H1 (cell line): ENCODE data around the gene GET3. TPM values are rescaled to one million over a fixed set of nuclear protein-coding genes. Genes with fewer than 3 reads are reported as not detected.

Experiments used
- CTCF ChIA-PET: fragments of 300-600 bp; sonication (Branson Sonifier 250); formaldehyde crosslinking; loops from one replicate; lab custom pipeline; 2021; ENCODE audit not compliant: partially characterized antibody; lab: Charles Lee
- POLR2A ChIA-PET: fragments of 300-600 bp; sonication (Branson Sonifier 250); formaldehyde crosslinking; loops from one replicate; lab custom pipeline; 2021; ENCODE audit warnings: inconsistent platforms; ENCODE audit not compliant: partially characterized antibody; lab: Charles Lee
- DNase-seq, 2 experiments: peaks; one replicate each; pipeline versions ENCODE4 v3.0.0 to v3.0.0-alpha.2; 2010 to 2022; ENCODE audit warnings: low spot score in 2 of 2, low read depth in 1 of 2, mixed read lengths in 1 of 2
- FAIRE-seq: peaks from 2 replicates; lab custom pipeline; 2011; peaks lifted over from hg19 to GRCh38; lab: Jason Lieb, UNC
- H2AFZ ChIP-seq: 2 replicates; pipeline ENCODE4 v1.8.1; 2012; ENCODE audit warnings: low read length, inconsistent platforms
- H2AK5ac ChIP-seq: 2 replicates; pipeline ENCODE4 v1.6.1; 2013; ENCODE audit warnings: low read depth, low read length
- H2BK120ac ChIP-seq: replicated peaks from 2 replicates; pipeline ENCODE3; 2013; ENCODE audit warnings: low read depth, low read length, inconsistent platforms
- H2BK12ac ChIP-seq: 2 replicates; pipeline ENCODE4 v1.6.1; 2013; ENCODE audit warnings: low read depth, low read length
- H2BK15ac ChIP-seq: 2 replicates; pipeline ENCODE4 v1.6.1; 2013; ENCODE audit warnings: low read length
- H2BK20ac ChIP-seq: 2 replicates; pipeline ENCODE4 v1.6.1; 2013; ENCODE audit warnings: low read length
- H2BK5ac ChIP-seq: 2 replicates; pipeline ENCODE4 v1.6.1; 2013; ENCODE audit warnings: low read depth, low read length
- H3K14ac ChIP-seq: 2 replicates; pipeline ENCODE4 v1.6.1; 2013; ENCODE audit warnings: inconsistent platforms; ENCODE audit not compliant: insufficient read length
- H3K18ac ChIP-seq: 2 replicates; pipeline ENCODE4 v1.6.1; 2013; ENCODE audit warnings: low read length; ENCODE audit errors: extremely low read depth
- H3K23ac ChIP-seq: 2 replicates; pipeline ENCODE4 v1.6.1; 2013; ENCODE audit warnings: inconsistent platforms; ENCODE audit not compliant: insufficient read length
- H3K23me2 ChIP-seq: 2 replicates; pipeline ENCODE4 v1.6.1; 2013; ENCODE audit warnings: low read depth, low read length
- H3K27ac ChIP-seq: 2 replicates; pipeline ENCODE4 v1.6.1; 2011; ENCODE audit warnings: low read depth, low read length, inconsistent platforms
- H3K27me3 ChIP-seq, 4 experiments: replicated peaks in 1 of 4; 1 replicate in 1 of 4; 2 replicates in 3 of 4; pipeline versions ENCODE4 v1.6.1 to v1.8.1; 2011 to 2013; ENCODE audit warnings: low read length in 3 of 4, mild to moderate bottlenecking in 3 of 4, inconsistent platforms in 2 of 4, mixed read lengths in 2 of 4, moderate library complexity in 1 of 4; ENCODE audit not compliant: control insufficient read depth in 3 of 4, insufficient read depth in 3 of 4; ENCODE audit errors: extremely low read depth in 1 of 4
- H3K36me3 ChIP-seq, 4 experiments: 2 replicates each; pipeline versions ENCODE4 v1.6.1 to v1.8.1; 2011 to 2013; ENCODE audit warnings: mild to moderate bottlenecking in 4 of 4, low read length in 3 of 4, moderate library complexity in 2 of 4, control low read depth in 1 of 4, inconsistent platforms in 1 of 4; ENCODE audit not compliant: insufficient read depth in 4 of 4, control insufficient read depth in 2 of 4
- H3K4ac ChIP-seq: replicated peaks from 2 replicates; pipeline ENCODE3; 2013; ENCODE audit warnings: low read length, low read depth, mixed read lengths, inconsistent platforms; ENCODE audit not compliant: insufficient read length
- H3K4me1 ChIP-seq, 4 experiments: replicated peaks in 1 of 4; 1 replicate in 1 of 4; 2 replicates in 3 of 4; pipeline versions ENCODE4 v1.6.1 to v1.8.1; 2011 to 2013; ENCODE audit warnings: low read length in 3 of 4, inconsistent platforms in 2 of 4, mixed read lengths in 1 of 4; ENCODE audit not compliant: insufficient read depth in 4 of 4, control insufficient read depth in 3 of 4
- H3K4me2 ChIP-seq, 2 experiments: 2 replicates each; pipeline versions ENCODE4 v1.6.1 to v1.8.1; 2011 to 2013; ENCODE audit warnings: low read depth in 2 of 2, low read length in 2 of 2, control low read depth in 1 of 2, inconsistent platforms in 1 of 2, mild to moderate bottlenecking in 1 of 2; ENCODE audit not compliant: insufficient read depth in 1 of 2
- H3K4me3 ChIP-seq, 4 experiments: fragments of 200-600, 300-600 bp in 1 of 4; sonication (generic), shearing (Covaris generic), sonication (Bioruptor Twin) in 1 of 4; 2 replicates each; pipeline versions ENCODE4 v1.5.1 to v1.8.1; 2011 to 2016; ENCODE audit warnings: low read length in 4 of 4, low read depth in 3 of 4, control low read depth in 2 of 4, inconsistent platforms in 2 of 4, mild to moderate bottlenecking in 2 of 4, mixed read lengths in 1 of 4, moderate library complexity in 1 of 4; ENCODE audit not compliant: insufficient read depth in 2 of 4; ENCODE audit errors: extremely low read depth in 1 of 4
- H3K56ac ChIP-seq: replicated peaks from 2 replicates; pipeline ENCODE3; 2013; ENCODE audit warnings: low read depth, mild to moderate bottlenecking, mixed read lengths, low read length, inconsistent platforms; ENCODE audit not compliant: insufficient read length
- H3K79me1 ChIP-seq: 2 replicates; pipeline ENCODE4 v1.6.1; 2013; ENCODE audit warnings: low read depth, low read length, control low read depth
- H3K79me2 ChIP-seq, 2 experiments: 2 replicates each; pipeline versions ENCODE4 v1.6.1 to v1.8.1; 2012 to 2013; ENCODE audit warnings: low read length in 2 of 2, mild to moderate bottlenecking in 2 of 2, inconsistent platforms in 1 of 2; ENCODE audit not compliant: insufficient read depth in 2 of 2, control insufficient read depth in 1 of 2
- H3K9ac ChIP-seq, 4 experiments: replicated peaks in 1 of 4; 1 replicate in 1 of 4; 2 replicates in 3 of 4; pipeline versions ENCODE4 v1.6.1 to v1.8.1; 2011 to 2013; ENCODE audit warnings: low read depth in 3 of 4, low read length in 3 of 4, control low read depth in 2 of 4, mild to moderate bottlenecking in 2 of 4, moderate library complexity in 2 of 4, inconsistent platforms in 1 of 4; ENCODE audit errors: extremely low read depth in 1 of 4
- H3K9me3 ChIP-seq, 2 experiments: 2 replicates each; pipeline versions ENCODE4 v1.6.1 to v1.8.1; 2012 to 2013; ENCODE audit warnings: mild to moderate bottlenecking in 2 of 2, moderate library complexity in 2 of 2, control low read depth in 1 of 2, inconsistent platforms in 1 of 2, low read depth in 1 of 2, low read length in 1 of 2, mixed read lengths in 1 of 2; ENCODE audit not compliant: insufficient read depth in 2 of 2
- H4K20me1 ChIP-seq, 2 experiments: replicated peaks in 1 of 2; 2 replicates each; pipeline versions ENCODE3 to v1.8.1; 2011 to 2013; ENCODE audit warnings: inconsistent platforms in 2 of 2, low read length in 2 of 2, mild to moderate bottlenecking in 1 of 2; ENCODE audit not compliant: insufficient read depth in 2 of 2, control insufficient read depth in 1 of 2
- H4K5ac ChIP-seq: 2 replicates; pipeline ENCODE4 v1.6.1; 2013; ENCODE audit warnings: low read length, low read depth, mixed read lengths, inconsistent platforms; ENCODE audit not compliant: insufficient read length
- H4K8ac ChIP-seq: 2 replicates; pipeline ENCODE4 v1.8.0; 2013; ENCODE audit warnings: mild to moderate bottlenecking, moderate library complexity, low read length, inconsistent platforms; ENCODE audit not compliant: insufficient read depth; ENCODE audit errors: extremely low read depth
- H4K91ac ChIP-seq: replicated peaks from 2 replicates; pipeline ENCODE3; 2013; ENCODE audit warnings: low read length, mixed read lengths, inconsistent platforms; ENCODE audit not compliant: insufficient read length
- CBX5 ChIP-seq: fragments of 300-800, 300-1000 bp; sonication (generic); IDR thresholded peaks from 2 replicates; pipeline ENCODE4 v1.7.1; 2016; ENCODE audit warnings: antibody characterized with exemption, low read length, low read depth
- CBX8 ChIP-seq: fragments of 300-800, 300-1000 bp; sonication (generic); IDR thresholded peaks from 2 replicates; pipeline ENCODE4 v1.7.1; 2016; ENCODE audit warnings: low read depth, low read length, borderline replicate concordance
- CHD1 ChIP-seq: IDR thresholded peaks from 2 replicates; pipeline ENCODE4 v1.6.1; 2012; ENCODE audit warnings: low read depth, low read length, improper control_type of control experiment
- EZH2 ChIP-seq: fragments of 200-600 bp; sonication (generic); IDR thresholded peaks from 2 replicates; pipeline ENCODE4 v1.7.1; 2012; ENCODE audit warnings: low read depth, mild to moderate bottlenecking, moderate library complexity, low read length, inconsistent platforms; ENCODE audit not compliant: severe bottlenecking
- HDAC6 ChIP-seq: IDR thresholded peaks from one replicate; pipeline ENCODE4 v1.7.1; 2012; ENCODE audit warnings: low read depth, mild to moderate bottlenecking, inconsistent platforms, low read length, moderate library complexity
- JUN ChIP-seq: IDR thresholded peaks from 2 replicates; pipeline ENCODE4 v1.6.1; 2011; ENCODE audit warnings: low read depth, mild to moderate bottlenecking, improper control_type of control experiment, low read length
- KDM5A ChIP-seq: fragments of 200-600 bp; IDR thresholded peaks from 2 replicates; pipeline ENCODE4 v1.7.1; 2012; ENCODE audit warnings: mild to moderate bottlenecking, low read length, inconsistent platforms, mixed read lengths
- RFX5 ChIP-seq: IDR thresholded peaks from 2 replicates; pipeline ENCODE4 v1.6.1; 2011; ENCODE audit warnings: low read depth, low read length, improper control_type of control experiment, borderline replicate concordance
- RNF2 ChIP-seq: fragments of 200-900, 300-1000 bp; sonication (generic); IDR thresholded peaks from 2 replicates; pipeline ENCODE4 v1.7.1; 2016; ENCODE audit warnings: borderline replicate concordance, low read depth, mild to moderate bottlenecking, antibody characterized with exemption, low read length; ENCODE audit not compliant: poor library complexity, severe bottlenecking; ENCODE audit errors: missing control alignments
- RXRA ChIP-seq: IDR thresholded peaks from 2 replicates; pipeline ENCODE4 v1.6.1; 2011; ENCODE audit warnings: low read depth, mild to moderate bottlenecking, low read length, moderate library complexity; ENCODE audit not compliant: insufficient read depth
- SUZ12 ChIP-seq: fragments of 200-600 bp; sonication (generic); IDR thresholded peaks from 2 replicates; pipeline ENCODE4 v1.6.1; 2012; ENCODE audit warnings: mild to moderate bottlenecking, inconsistent platforms, low read length, moderate library complexity, mixed read lengths
- WGBS, 2 experiments: shearing (Covaris generic) in 1 of 2; methylation state at CpG; one replicate each; pipeline versions ENCODE4 v1.1.6 to v1.1.7; 2013 to 2015; ENCODE audit warnings: low lambda C conversion rate in 2 of 2, mixed read lengths in 2 of 2, inconsistent platforms in 1 of 2, low coverage in 1 of 2, missing lambda C conversion rate in 1 of 2; ENCODE audit not compliant: insufficient replicate concordance in 2 of 2, insufficient coverage in 1 of 2, insufficient read length in 1 of 2; ENCODE audit errors: extremely low coverage in 1 of 2, missing lambda C conversion rate in 1 of 2; 5-methylcytosine and 5-hydroxymethylcytosine counted together
- polyA plus RNA-seq, 7 experiments: library from polyadenylated mRNA; depleted of rRNA in 3 of 7; stranded (reverse) in 5 of 7; unstranded in 2 of 7; fragments of >200 nt in 5 of 7; fragments of 200-250 nt in 2 of 7; gene quantifications; 1 replicate in 5 of 7; 2 replicates in 1 of 7; 4 replicates in 1 of 7; pipeline versions ENCODE4 v1.2.1 to v1.2.3, GENCODE V29; 2011 to 2013; ENCODE audit warnings: missing spikeins in 2 of 7, mixed read lengths in 2 of 7
- total RNA-seq: library from RNA; stranded (reverse); fragmentation: NEBNext Ultra II Directional; extraction: Animal tissue kit (Norgen Biotek cat#: 25700); gene quantifications from 2 replicates; pipeline ENCODE4 v1.2.1, GENCODE V29; 2021

GET3 gene
- total and polyA plus RNA-seq, 2 of the 8 experiments (the other 6 are each of a cell fraction or from before 2014, with no cell fraction given): 105 to 297 TPM

- no peak overlapping the region for H4K5ac ChIP-seq
- no peaks in the 10 kb centered on the region for H3K79me2 ChIP-seq
- H2AK5ac ChIP-seq: no peak overlapping the region
- no peak overlapping the region for H3K18ac ChIP-seq
- ChIA-PET POLR2A (interaction anchor here (1.1 to 10.3 kb wide), 4 partner anchors 9 to 24 kb away, joined by 3 to 104 read pairs (median 5); partner anchors contain the start of genes GET3 and TRIR), CTCF (interaction anchor here (1.0 to 7.3 kb wide), 6 partner anchors 12 to 50 kb away, joined by 3 to 85 read pairs (median 4); partner anchors contain the start of gene TNPO2)
- no peak overlapping the region for H2BK5ac ChIP-seq
- no peak overlapping the region for H3K4me3 ChIP-seq
- peaks cover 2 to 16% (median 12%) of the 10 kb centered on the region in 4 experiments; a peak in 6 of 8 replicates for H3K36me3 ChIP-seq
- no peak overlapping the region for H2BK12ac ChIP-seq
- 0 out of 7 replicates have a peak, but pooled peaks cover 0 to 4% (median 0%) of the 10 kb centered on the region in 4 experiments for H3K4me1 ChIP-seq
- FAIRE-seq (no peak), DNase-seq (no peak)
- H3K79me1 ChIP-seq: no peaks in the 10 kb centered on the region
- no peak overlapping the region for H3K23ac ChIP-seq
- H3K14ac ChIP-seq: no peak overlapping the region
- no peaks in the 10 kb centered on the region; a peak in 2 of 7 replicates for H3K27me3 ChIP-seq
- H2BK15ac ChIP-seq: no peak overlapping the region
- no peak overlapping the region for H3K4me2 ChIP-seq
- no peak overlapping the region for H3K27ac ChIP-seq
- no peak overlapping the region for H4K91ac ChIP-seq
- no peaks in the 10 kb centered on the region for H3K9me3 ChIP-seq
- no peak overlapping the region; the same call in 1 of the 2 replicates for H4K8ac ChIP-seq
- WGBS, 2 experiments: 92% methylated on average over 21 of the region's 22 CpGs; no CpG with 5 or more reads in 1 of the 2 experiments
- H3K23me2 ChIP-seq: no peaks in the 10 kb centered on the region
- H3K56ac ChIP-seq: no peak overlapping the region
- peaks cover 0 to 4% of the 10 kb centered on the region in 2 experiments for H4K20me1 ChIP-seq
- no peak overlapping the region for H2BK20ac ChIP-seq
- no peak overlapping the region for H2BK120ac ChIP-seq
- no peak overlapping the region for H2AFZ ChIP-seq
- no peak overlapping the region for H3K9ac ChIP-seq
- no peak overlapping the region for H3K4ac ChIP-seq
- TF ChIP-seq JUN (no peak), RNF2 (no peak), CHD1 (no peak), CBX8 (no peak), SUZ12 (no peak), CBX5 (no peak), EZH2 (no peak), RFX5 (no peak), RXRA (no peak), KDM5A (no peak), HDAC6 (no peak)
These were observed 8.0 kb downstream of the GET3 start for GRCh38 chr19:12745166-12745897.
